Loucy (cell line): ENCODE results near the gene MFN2.
"Not testable (repeated sequence)": the region's sequence is repeated elsewhere in the genome, so short reads cannot be mapped to it uniquely, and the experiment has no call there.

Source experiments
- H2AFZ ChIP-seq: fragments of 200-600 bp; sonication (generic); 2 replicates; pipeline ENCODE4 v1.6.0; 2016; ENCODE audit warnings: antibody characterized with exemption, mild to moderate bottlenecking, low read length, moderate library complexity
- H3F3A ChIP-seq: fragments of 200-600 bp; 2 replicates; pipeline ENCODE4 v1.6.0; 2016; ENCODE audit warnings: antibody characterized with exemption, low read depth, mild to moderate bottlenecking
- H3K27me3 ChIP-seq: fragments of 200-600 bp; sonication (generic); 2 replicates; pipeline ENCODE4 v1.6.1; 2014; ENCODE audit warnings: low read length, mild to moderate bottlenecking; ENCODE audit not compliant: insufficient read depth, poor library complexity, severe bottlenecking
- H3K36me3 ChIP-seq: fragments of 200-600 bp; sonication (generic); 2 replicates; pipeline ENCODE4 v1.6.1; 2016; ENCODE audit warnings: low read length; ENCODE audit not compliant: insufficient read depth
- H3K4me1 ChIP-seq: fragments of 200-600 bp; sonication (generic); 2 replicates; pipeline ENCODE4 v1.5.1; 2014; ENCODE audit warnings: low read length, mild to moderate bottlenecking; ENCODE audit not compliant: insufficient read depth, poor library complexity, severe bottlenecking
- H3K4me2 ChIP-seq: fragments of 200-600 bp; sonication (generic); 2 replicates; pipeline ENCODE4 v1.6.0; 2014; ENCODE audit warnings: antibody characterized with exemption, low read length, low read depth, mild to moderate bottlenecking; ENCODE audit not compliant: poor library complexity, severe bottlenecking
- H3K4me3 ChIP-seq: fragments of 200-600 bp; sonication (generic); 2 replicates; pipeline ENCODE4 v1.5.1; 2014; ENCODE audit warnings: low read length, mild to moderate bottlenecking, mixed read lengths; ENCODE audit not compliant: poor library complexity, severe bottlenecking
- H3K79me2 ChIP-seq: fragments of 200-600 bp; sonication (generic); 2 replicates; pipeline ENCODE4 v1.6.1; 2014; ENCODE audit warnings: low read length; ENCODE audit not compliant: insufficient read depth
- H3K9ac ChIP-seq: fragments of 200-600 bp; sonication (generic); 2 replicates; pipeline ENCODE4 v1.6.0; 2014; ENCODE audit warnings: mild to moderate bottlenecking, low read depth, low read length, moderate library complexity; ENCODE audit not compliant: poor library complexity, severe bottlenecking
- H3K9me2 ChIP-seq: fragments of 200-600 bp; sonication (generic); replicated peaks from 2 replicates; pipeline ENCODE4 v1.6.1; 2016; ENCODE audit warnings: low read depth, low read length, mixed read lengths
- H3K9me3 ChIP-seq: fragments of 200-600 bp; sonication (generic); 2 replicates; pipeline ENCODE4 v1.6.1; 2014; ENCODE audit warnings: mild to moderate bottlenecking, antibody characterized with exemption, low read length, low read depth; ENCODE audit not compliant: insufficient read depth
- H4K20me1 ChIP-seq: fragments of 200-600 bp; sonication (generic); 2 replicates; pipeline ENCODE4 v1.6.0; 2014; ENCODE audit warnings: antibody characterized with exemption, low read length, mild to moderate bottlenecking; ENCODE audit not compliant: insufficient read depth, poor library complexity, severe bottlenecking
- CTCF ChIP-seq: fragments of 200-600 bp; sonication (generic); conservative IDR thresholded peaks from 2 replicates; pipeline ENCODE4 v1.5.1; 2014; ENCODE audit warnings: mild to moderate bottlenecking, antibody characterized with exemption, low read length
- EZH2phosphoT487 ChIP-seq: fragments of 200-600 bp; IDR thresholded peaks from 2 replicates; pipeline ENCODE4 v1.6.1; 2018; ENCODE audit warnings: antibody characterized with exemption, mild to moderate bottlenecking, moderate library complexity, borderline replicate concordance

The MFN2 gene

GRCh38 chr1:12005488-12006166 is 25.4 kb downstream of the MFN2 start:
- H3F3A ChIP-seq, result no peaks in the 10 kb centered on the region
- no peaks in the 10 kb centered on the region for H3K4me1 ChIP-seq
- H3K4me3 ChIP-seq, result no peak overlapping the region
- TF ChIP-seq CTCF, result no peak
- no peak for TF ChIP-seq EZH2phosphoT487
- peaks cover 80% of the 10 kb centered on the region; the same call in 1 of the 2 replicates for H3K36me3 ChIP-seq
- H3K4me2 ChIP-seq, result no peak overlapping the region
- H3K9ac ChIP-seq, result no peak overlapping the region
- no peaks in the 10 kb centered on the region for H3K9me2 ChIP-seq
- H3K9me3 ChIP-seq, result no peaks in the 10 kb centered on the region
- no peaks in the 10 kb centered on the region for H3K79me2 ChIP-seq
- H2AFZ ChIP-seq, result no peak overlapping the region
- H3K27me3 ChIP-seq, result no peaks in the 10 kb centered on the region
- no peaks in the 10 kb centered on the region for H4K20me1 ChIP-seq

GRCh38 chr1:12006167-12006921 is 26.1 kb downstream of the MFN2 start:
- Histone ChIP-seq H3K79me2 (no peaks in the 10 kb centered on the region), H3K4me3 (no peak overlapping the region), H3K36me3 (peaks cover 81% of the 10 kb centered on the region; the same call in 1 of the 2 replicates), H3K9me2 (no peaks in the 10 kb centered on the region), H3K9me3 (no peaks in the 10 kb centered on the region), H2AFZ (no peak overlapping the region), H3K9ac (no peak overlapping the region), H4K20me1 (no peaks in the 10 kb centered on the region), H3K27me3 (no peaks in the 10 kb centered on the region), H3F3A (no peaks in the 10 kb centered on the region), H3K4me1 (no peaks in the 10 kb centered on the region), H3K4me2 (no peak overlapping the region)
- TF ChIP-seq CTCF (no peak), EZH2phosphoT487 (no peak)

GRCh38 chr1:12007204-12007603 is 27.0 kb downstream of the MFN2 start:
- H3K27me3 ChIP-seq, result no peaks in the 10 kb centered on the region
- H3K4me2 ChIP-seq, result no peak overlapping the region
- no peak overlapping the region for H2AFZ ChIP-seq
- H3K36me3 ChIP-seq, result peaks cover 81% of the 10 kb centered on the region; the same call in 1 of the 2 replicates
- no peak overlapping the region for H3K4me3 ChIP-seq
- H3K9ac ChIP-seq, result no peak overlapping the region
- H3F3A ChIP-seq, result no peaks in the 10 kb centered on the region
- TF ChIP-seq EZH2phosphoT487 (no peak), CTCF (no peak)
- no peaks in the 10 kb centered on the region for H3K4me1 ChIP-seq
- no peaks in the 10 kb centered on the region for H3K9me3 ChIP-seq
- no peaks in the 10 kb centered on the region for H3K79me2 ChIP-seq
- H3K9me2 ChIP-seq, result no peaks in the 10 kb centered on the region
- no peaks in the 10 kb centered on the region for H4K20me1 ChIP-seq

- H3K9me3 ChIP-seq, H3K9ac ChIP-seq, H3F3A ChIP-seq, H3K27me3 ChIP-seq, H4K20me1 ChIP-seq, H3K4me1 ChIP-seq, H2AFZ ChIP-seq, H3K4me2 ChIP-seq, H3K9me2 ChIP-seq, H3K79me2 ChIP-seq, H3K4me3 ChIP-seq: not testable (repeated sequence)
- peaks cover 73% of the 10 kb centered on the region; the same call in 1 of the 2 replicates for H3K36me3 ChIP-seq
Measured at GRCh38 chr1:12008355-12008754, 28.1 kb downstream of the MFN2 start.
